H1 (cell line): ENCODE data around the gene MOB3B.

ENCODE experiments used
- ATF3 ChIP-seq: IDR thresholded peaks from 2 replicates; pipeline ENCODE4 v1.6.1; 2011; ENCODE audit warnings: low read depth, mild to moderate bottlenecking, low read length; ENCODE audit not compliant: insufficient read depth
- CEBPB ChIP-seq: IDR thresholded peaks from 2 replicates; pipeline ENCODE4 v1.6.1; 2012; ENCODE audit warnings: low read depth, low read length
- CHD1 ChIP-seq: IDR thresholded peaks from 2 replicates; pipeline ENCODE4 v1.6.1; 2012; ENCODE audit warnings: low read depth, low read length, improper control_type of control experiment
- EP300 ChIP-seq, 2 experiments: IDR thresholded peaks; 1 replicate in 1 of 2; 2 replicates in 1 of 2; pipeline ENCODE4 v1.6.1; 2011 to 2012; ENCODE audit warnings: low read depth in 2 of 2, low read length in 2 of 2, mild to moderate bottlenecking in 2 of 2, borderline replicate concordance in 1 of 2, inconsistent platforms in 1 of 2, moderate library complexity in 1 of 2
- EZH2 ChIP-seq: fragments of 200-600 bp; sonication (generic); IDR thresholded peaks from 2 replicates; pipeline ENCODE4 v1.7.1; 2012; ENCODE audit warnings: low read depth, mild to moderate bottlenecking, moderate library complexity, low read length, inconsistent platforms; ENCODE audit not compliant: severe bottlenecking
- POLR2A ChIP-seq, 2 experiments: IDR thresholded peaks; 1 replicate in 1 of 2; 2 replicates in 1 of 2; pipeline ENCODE4 v1.6.1; 2011; ENCODE audit warnings: low read depth in 2 of 2, low read length in 2 of 2, mild to moderate bottlenecking in 2 of 2; ENCODE audit errors: control extremely low read depth in 1 of 2
- RXRA ChIP-seq: IDR thresholded peaks from 2 replicates; pipeline ENCODE4 v1.6.1; 2011; ENCODE audit warnings: low read depth, mild to moderate bottlenecking, low read length, moderate library complexity; ENCODE audit not compliant: insufficient read depth
- SP1 ChIP-seq: IDR thresholded peaks from 2 replicates; pipeline ENCODE4 v1.6.1; 2011; ENCODE audit warnings: low read depth, low read length
- ZNF274 ChIP-seq: IDR thresholded peaks from 2 replicates; pipeline ENCODE4 v1.7.0; 2012; ENCODE audit warnings: low read length, borderline replicate concordance; ENCODE audit errors: extremely low read depth
- TF ChIP-seq, protein P1 (sequence below), 3 experiments: IDR thresholded peaks; 1 replicate in 2 of 3; 2 replicates in 1 of 3; pipeline versions ENCODE4 v1.5.1 to v1.6.1; 2011; ENCODE audit warnings: low read length in 3 of 3, mild to moderate bottlenecking in 3 of 3, inconsistent platforms in 2 of 3, low read depth in 1 of 3, moderate library complexity in 1 of 3; ENCODE audit not compliant: insufficient read depth in 1 of 3; ENCODE audit errors: control extremely low read depth in 1 of 3

DNA sequence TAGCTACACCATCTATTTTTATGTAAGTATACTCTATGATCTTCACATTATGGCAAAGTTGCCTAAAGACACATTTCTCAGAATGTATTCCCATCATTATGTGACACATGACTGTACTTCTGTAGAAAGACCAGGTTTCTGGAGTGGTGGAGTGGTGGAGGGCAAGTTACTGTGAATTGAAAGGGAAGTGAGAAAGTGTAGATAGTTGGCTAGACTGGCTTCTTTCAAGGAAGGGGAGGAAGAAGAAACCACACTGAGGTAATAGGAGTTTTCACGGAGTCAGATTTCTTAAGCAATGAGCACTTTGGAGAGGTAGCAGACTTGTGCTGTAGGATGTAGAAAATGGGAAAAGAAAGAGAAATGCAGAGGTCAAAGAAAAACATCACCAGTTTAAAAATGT lies 181.7 kb downstream of the MOB3B start:
- no peak for TF ChIP-seq RXRA
- TF ChIP-seq POLR2A (IDR thresholded peaks at IDR 0.05; ENCODE audit: control extremely low read depth in 1 of 2, low read depth in 2 of 2, low read length in 2 of 2) = no peak
- TF ChIP-seq, protein P1, sequence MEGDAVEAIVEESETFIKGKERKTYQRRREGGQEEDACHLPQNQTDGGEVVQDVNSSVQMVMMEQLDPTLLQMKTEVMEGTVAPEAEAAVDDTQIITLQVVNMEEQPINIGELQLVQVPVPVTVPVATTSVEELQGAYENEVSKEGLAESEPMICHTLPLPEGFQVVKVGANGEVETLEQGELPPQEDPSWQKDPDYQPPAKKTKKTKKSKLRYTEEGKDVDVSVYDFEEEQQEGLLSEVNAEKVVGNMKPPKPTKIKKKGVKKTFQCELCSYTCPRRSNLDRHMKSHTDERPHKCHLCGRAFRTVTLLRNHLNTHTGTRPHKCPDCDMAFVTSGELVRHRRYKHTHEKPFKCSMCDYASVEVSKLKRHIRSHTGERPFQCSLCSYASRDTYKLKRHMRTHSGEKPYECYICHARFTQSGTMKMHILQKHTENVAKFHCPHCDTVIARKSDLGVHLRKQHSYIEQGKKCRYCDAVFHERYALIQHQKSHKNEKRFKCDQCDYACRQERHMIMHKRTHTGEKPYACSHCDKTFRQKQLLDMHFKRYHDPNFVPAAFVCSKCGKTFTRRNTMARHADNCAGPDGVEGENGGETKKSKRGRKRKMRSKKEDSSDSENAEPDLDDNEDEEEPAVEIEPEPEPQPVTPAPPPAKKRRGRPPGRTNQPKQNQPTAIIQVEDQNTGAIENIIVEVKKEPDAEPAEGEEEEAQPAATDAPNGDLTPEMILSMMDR (IDR thresholded peaks at IDR 0.05; ENCODE audit: control extremely low read depth in 1 of 3, insufficient read depth in 1 of 3, low read depth in 1 of 3, low read length in 3 of 3) = no peak
- no peak for TF ChIP-seq SP1
- no peak for TF ChIP-seq EP300 (IDR thresholded peaks at IDR 0.05; ENCODE audit: borderline replicate concordance in 1 of 2, low read depth in 2 of 2, low read length in 2 of 2)
- TF ChIP-seq EZH2 = no peak
- TF ChIP-seq ATF3 = no peak
- no peak for TF ChIP-seq CHD1
- TF ChIP-seq ZNF274 = no peak
- no peak for TF ChIP-seq CEBPB
